Measurements from ENCODE around the gene VWA2.

VWA2 gene

GRCh38 chr10:114246679-114247305, 7.7 kb downstream of the VWA2 start:
- in situ Hi-C loops (cut with HindIII; ENCODE audit: low sequenced_read_pairs), result no loop called here

- in situ Hi-C loops (cut with HindIII; ENCODE audit: low sequenced_read_pairs), result no loop called here
Measured at GRCh38 chr10:114250236-114250635, 11.2 kb downstream of the VWA2 start.

GRCh38 chr10:114250716-114251115, 11.7 kb downstream of the VWA2 start:
- in situ Hi-C loops (cut with HindIII; ENCODE audit: low sequenced_read_pairs), result no loop called here

- in situ Hi-C loops (cut with HindIII; ENCODE audit: low sequenced_read_pairs), result no loop called here
Measured at GRCh38 chr10:114252092-114252491, 13.0 kb downstream of the VWA2 start.

GRCh38 chr10:114252883-114253282, 13.8 kb downstream of the VWA2 start:
- in situ Hi-C loops (cut with HindIII; ENCODE audit: low sequenced_read_pairs), result no loop called here

- in situ Hi-C loops (cut with HindIII; ENCODE audit: low sequenced_read_pairs), result loop anchor here (5.0 kb wide), 1 partner anchor 68 kb away; no protein-coding TSS in a partner anchor
Measured at GRCh38 chr10:114255227-114255626, 16.2 kb downstream of the VWA2 start.

- in situ Hi-C loops (cut with HindIII; ENCODE audit: low sequenced_read_pairs), result loop anchor here (5.0 kb wide), 1 partner anchor 69 kb away; no protein-coding TSS in a partner anchor
Measured at GRCh38 chr10:114256008-114256765, 17.1 kb downstream of the VWA2 start.

- in situ Hi-C loops (cut with HindIII; ENCODE audit: low sequenced_read_pairs), result loop anchor here (5.0 kb wide), 1 partner anchor 70 kb away; no protein-coding TSS in a partner anchor
Measured at GRCh38 chr10:114256822-114257221, 17.8 kb downstream of the VWA2 start.

GRCh38 chr10:114257498-114257897, 18.4 kb downstream of the VWA2 start:
- in situ Hi-C loops (cut with HindIII; ENCODE audit: low sequenced_read_pairs), result loop anchor here (5.0 kb wide), 1 partner anchor 70 kb away; no protein-coding TSS in a partner anchor

- in situ Hi-C loops (cut with HindIII; ENCODE audit: low sequenced_read_pairs), result loop anchor here (5.0 kb wide), 1 partner anchor 71 kb away; no protein-coding TSS in a partner anchor
Measured at GRCh38 chr10:114258274-114258840, 19.3 kb downstream of the VWA2 start.

- in situ Hi-C loops (cut with HindIII; ENCODE audit: low sequenced_read_pairs), result loop anchor here (5.0 kb wide), 1 partner anchor 73 kb away; no protein-coding TSS in a partner anchor
Measured at GRCh38 chr10:114259824-114260223, 20.8 kb downstream of the VWA2 start.

- in situ Hi-C loops (cut with HindIII; ENCODE audit: low sequenced_read_pairs), result no loop called here
Measured at GRCh38 chr10:114260366-114260765, 21.3 kb downstream of the VWA2 start.

GRCh38 chr10:114261076-114261475, 22.0 kb downstream of the VWA2 start:
- in situ Hi-C loops (cut with HindIII; ENCODE audit: low sequenced_read_pairs), result no loop called here

- in situ Hi-C loops (cut with HindIII; ENCODE audit: low sequenced_read_pairs), result no loop called here
Measured at GRCh38 chr10:114262496-114262895, 23.4 kb downstream of the VWA2 start.

- in situ Hi-C loops (cut with HindIII; ENCODE audit: low sequenced_read_pairs), result no loop called here
Measured at GRCh38 chr10:114265392-114266053, 26.5 kb downstream of the VWA2 start.

GRCh38 chr10:114266521-114266920, 27.5 kb downstream of the VWA2 start:
- in situ Hi-C loops (cut with HindIII; ENCODE audit: low sequenced_read_pairs), result no loop called here

- in situ Hi-C loops (cut with HindIII; ENCODE audit: low sequenced_read_pairs), result no loop called here
Measured at GRCh38 chr10:114271075-114271778, 32.2 kb downstream of the VWA2 start.

- in situ Hi-C loops (cut with HindIII; ENCODE audit: low sequenced_read_pairs), result no loop called here
Measured at GRCh38 chr10:114271779-114272167, 32.7 kb downstream of the VWA2 start.

- in situ Hi-C loops (cut with HindIII; ENCODE audit: low sequenced_read_pairs), result no loop called here
Measured at GRCh38 chr10:114272696-114273095, 33.6 kb downstream of the VWA2 start.

- in situ Hi-C loops (cut with HindIII; ENCODE audit: low sequenced_read_pairs), result no loop called here
Measured at GRCh38 chr10:114273910-114274309, 34.9 kb downstream of the VWA2 start.

Measured in DLD1 (cell line).